GM12878 (cell line): ENCODE results near the gene ZDHHC14. TPM values are rescaled to one million over a fixed set of nuclear protein-coding genes. Genes with fewer than 3 reads are reported as not detected.

ENCODE experiments used
- ATAC-seq: fragments of 200-7000 bp; cut with Tn5 transposase; 3 replicates; pipeline ENCODE4 v1.9.1; 2020; ENCODE audit warnings: mild to moderate bottlenecking, moderate library complexity
- BruUV-seq: library from RNA; stranded (reverse); fragments of 400-500 nt; replicated peaks from 2 replicates; lab custom pipeline; 2021; lab: Mats Ljungman, UMichigan
- CTCF ChIA-PET: fragments of 300-600 bp; sonication (Branson Sonifier 250); formaldehyde crosslinking; extraction: SDS; loops from one replicate; lab custom pipeline; 2021; ENCODE audit warnings: inconsistent platforms; lab: Yijun Ruan, JAX
- POLR2A ChIA-PET: fragments of 350-600 bp; formaldehyde crosslinking; extraction: SDS; loops from one replicate; lab custom pipeline; 2021; ENCODE audit warnings: inconsistent platforms; lab: Charles Lee
- RAD21 ChIA-PET: fragments of 300-600 bp; sonication (Branson Sonifier 250); formaldehyde crosslinking; loops from one replicate; lab custom pipeline; 2023; ENCODE audit warnings: antibody characterized with exemption; ENCODE audit not compliant: unreplicated experiment; lab: Charles Lee
- SMC1A ChIA-PET: fragments of 300-600 bp; sonication (Branson Sonifier 250); formaldehyde crosslinking; loops from one replicate; lab custom pipeline; 2023; ENCODE audit not compliant: unreplicated experiment, uncharacterized antibody; lab: Charles Lee
- DNase-seq: peaks from one replicate; pipeline ENCODE4 v3.0.0-alpha.2; 2011; ENCODE audit warnings: low read depth, low spot score
- FAIRE-seq: peaks from 3 replicates; lab custom pipeline; 2011; peaks lifted over from hg19 to GRCh38; lab: Jason Lieb, UNC
- H2AFZ ChIP-seq: 2 replicates; pipeline ENCODE4 v1.6.0; 2011; ENCODE audit warnings: low read depth, low read length, control low read depth; ENCODE audit not compliant: control insufficient read depth
- H3K27ac ChIP-seq: 2 replicates; pipeline ENCODE4 v1.5.1; 2011; ENCODE audit warnings: control low read depth; ENCODE audit not compliant: control insufficient read depth, insufficient read depth
- H3K27me3 ChIP-seq, 2 experiments: replicated peaks in 1 of 2; 2 replicates each; pipeline versions ENCODE4 v1.6.0 to v1.6.1; 2011; ENCODE audit warnings: low read length in 1 of 2; ENCODE audit not compliant: control insufficient read depth in 2 of 2, insufficient read depth in 2 of 2
- H3K36me3 ChIP-seq, 2 experiments: 2 replicates each; pipeline ENCODE4 v1.5.1; 2011; ENCODE audit warnings: low read length in 1 of 2; ENCODE audit not compliant: control insufficient read depth in 2 of 2, insufficient read depth in 2 of 2
- H3K4me1 ChIP-seq: 2 replicates; pipeline ENCODE4 v1.6.1; 2011; ENCODE audit warnings: mild to moderate bottlenecking, low read length, moderate library complexity, mixed read lengths; ENCODE audit not compliant: control insufficient read depth, insufficient read depth
- H3K4me2 ChIP-seq: 2 replicates; pipeline ENCODE4 v1.6.0; 2011; ENCODE audit warnings: control low read depth; ENCODE audit not compliant: control insufficient read depth, insufficient read depth
- H3K4me3 ChIP-seq: fragments of 200-600 bp; sonication (generic); 2 replicates; pipeline ENCODE4 v1.5.1; 2016
- H3K79me2 ChIP-seq: 2 replicates; pipeline ENCODE4 v1.6.0; 2011; ENCODE audit warnings: low read length; ENCODE audit not compliant: control insufficient read depth, insufficient read depth
- H3K9ac ChIP-seq: 2 replicates; pipeline ENCODE4 v1.8.0; 2011; ENCODE audit warnings: low read length, control low read depth, mixed read lengths; ENCODE audit not compliant: control insufficient read depth, insufficient read depth
- H3K9me3 ChIP-seq: replicated peaks from 3 replicates; pipeline ENCODE4 v1.5.1; 2011; ENCODE audit warnings: mild to moderate bottlenecking, low read length; ENCODE audit not compliant: control insufficient read depth, insufficient read depth
- H4K20me1 ChIP-seq: 2 replicates; pipeline ENCODE4 v1.6.0; 2011; ENCODE audit not compliant: control insufficient read depth, insufficient read depth
- BACH1 ChIP-seq: fragments of 450-650 bp; IDR thresholded peaks from 2 replicates; pipeline ENCODE4 v1.6.1; 2017; ENCODE audit warnings: mild to moderate bottlenecking, borderline replicate concordance
- BCLAF1 ChIP-seq: fragments of 450-650 bp; IDR thresholded peaks from 2 replicates; pipeline ENCODE4 v1.6.1; 2017; ENCODE audit warnings: antibody characterized with exemption, mild to moderate bottlenecking, moderate library complexity
- CBX3 ChIP-seq: fragments of 200-600 bp; sonication (generic); IDR thresholded peaks from 2 replicates; pipeline ENCODE4 v1.6.1; 2016; ENCODE audit warnings: low read depth, borderline replicate concordance
- HDGF ChIP-seq: fragments of 450-650 bp; IDR thresholded peaks from 2 replicates; pipeline ENCODE4 v1.6.1; 2016; ENCODE audit warnings: antibody characterized with exemption
- IKZF1 ChIP-seq: fragments of 450-650 bp; conservative IDR thresholded peaks from 2 replicates; pipeline ENCODE4 v1.6.1; 2017; ENCODE audit warnings: antibody characterized with exemption, mild to moderate bottlenecking
- IRF3 ChIP-seq: fragments of 450-650 bp; IDR thresholded peaks from 2 replicates; pipeline ENCODE4 v1.6.1; 2014; ENCODE audit warnings: mild to moderate bottlenecking
- JUND ChIP-seq: IDR thresholded peaks from 2 replicates; pipeline ENCODE4 v1.6.1; 2012; ENCODE audit warnings: low read depth, mild to moderate bottlenecking, low read length, improper control_type of control experiment, moderate library complexity
- KAT2A ChIP-seq: conservative IDR thresholded peaks from 2 replicates; pipeline ENCODE4 v1.6.1; 2011; ENCODE audit warnings: low read depth, low read length; ENCODE audit not compliant: control insufficient read depth
- MEF2A ChIP-seq: IDR thresholded peaks from 2 replicates; pipeline ENCODE4 v1.6.1; 2011; ENCODE audit warnings: low read depth, mild to moderate bottlenecking, low read length, moderate library complexity; ENCODE audit not compliant: insufficient read depth
- NR2C2 ChIP-seq: IDR thresholded peaks from 2 replicates; pipeline ENCODE4 v1.6.1; 2011; ENCODE audit warnings: borderline replicate concordance, low read depth; ENCODE audit not compliant: control insufficient read depth, insufficient read length
- NRF1 ChIP-seq: conservative IDR thresholded peaks from 2 replicates; pipeline ENCODE4 v1.6.1; 2011; ENCODE audit warnings: mild to moderate bottlenecking, low read depth, low read length, improper control_type of control experiment
- RAD51 ChIP-seq: fragments of 450-650 bp; IDR thresholded peaks from 2 replicates; pipeline ENCODE4 v1.6.1; 2016; ENCODE audit warnings: moderate library complexity, mild to moderate bottlenecking, inconsistent platforms
- RELA ChIP-seq: fragments of 450-650 bp; IDR thresholded peaks from 2 replicates; pipeline ENCODE4 v1.8.0; 2014; ENCODE audit warnings: borderline replicate concordance; ENCODE audit not compliant: partially characterized antibody
- SMAD1 ChIP-seq: fragments of 450-650 bp; IDR thresholded peaks from 2 replicates; pipeline ENCODE4 v1.6.1; 2018; ENCODE audit warnings: mild to moderate bottlenecking, low read depth; ENCODE audit not compliant: partially characterized antibody
- ZBED1 ChIP-seq: IDR thresholded peaks from 2 replicates; pipeline ENCODE4 v1.6.1; 2016; ENCODE audit warnings: borderline replicate concordance
- ZNF274 ChIP-seq: IDR thresholded peaks from one replicate; pipeline ENCODE4 v1.8.0; 2011; ENCODE audit not compliant: insufficient read length, insufficient read depth
- WGBS: methylation state at CpG from one replicate; pipeline ENCODE4 v1.1.6; 2016; ENCODE audit warnings: low lambda C conversion rate; ENCODE audit not compliant: insufficient replicate concordance, insufficient coverage; ENCODE audit errors: missing lambda C conversion rate; 5-methylcytosine and 5-hydroxymethylcytosine counted together
- in situ Hi-C: fragments of 300-500 bp; cut with MboI; formaldehyde crosslinking; loops from 9 replicates; pipeline ENCODE4 v1.14.3; 2018; ENCODE audit warnings: mixed read lengths
- intact Hi-C: fragments of 100-400 bp; cut with micrococcal nuclease; formaldehyde crosslinking; loops from one replicate; pipeline ENCODE4 v1.14.2; 2022; ENCODE audit not compliant: unreplicated experiment
- polyA plus RNA-seq, 11 experiments: library from polyadenylated mRNA; depleted of rRNA in 4 of 11; unstranded in 6 of 11; stranded (reverse) in 5 of 11; fragments of >200 nt; fragmentation: Nextera tagmentation in 4 of 11; fragmentation: Illumina TruSeq in 1 of 11; extraction: Ambion mirVana in 4 of 11; extraction: Trizol in 1 of 11; gene quantifications; 1 replicate in 1 of 11; 2 replicates in 10 of 11; pipeline versions ENCODE4 v1.2.1 to v1.2.3, GENCODE V29; 2011 to 2016; ENCODE audit warnings: inconsistent platforms in 2 of 11, missing spikeins in 2 of 11, low read depth in 1 of 11
- total RNA-seq, 4 experiments: library from RNA; depleted of rRNA in 3 of 4; stranded (reverse); fragments of >200 nt in 3 of 4; fragmentation: Illumina TruSeq in 1 of 4; extraction: Trizol in 1 of 4; gene quantifications; 2 replicates each; pipeline versions ENCODE4 v1.2.1 to v1.2.3, GENCODE V29; 2013 to 2021
- TF ChIP-seq, protein P1 (sequence below): fragments of 450-650 bp; IDR thresholded peaks from 2 replicates; pipeline ENCODE4 v1.6.1; 2017; ENCODE audit warnings: mild to moderate bottlenecking, low read depth, inconsistent platforms; ENCODE audit not compliant: poor library complexity, severe bottlenecking

The ZDHHC14 gene
- total and polyA plus RNA-seq, 10 of the 15 experiments (the other 5 are each of a cell fraction or from before 2014, with no cell fraction given) = 0.15 to 16.0 (median 0.76) TPM; not detected in 1

GRCh38 chr6:157402996-157403685, 22.2 kb downstream of the ZDHHC14 start:
- ATAC-seq = no peak
- POLR2A ChIA-PET = interaction anchor here (2.4 kb wide), 1 partner anchor 11 kb away, joined by 6 read pairs; no protein-coding TSS in a partner anchor

More at GRCh38 chr6:157402996-157403685, 22.2 kb downstream of the ZDHHC14 start:
- H3K36me3 ChIP-seq = peaks cover 0 to 1% of the 10 kb centered on the region in 2 experiments; a peak in 2 of 4 replicates
- BruUV-seq = no TSS peak
- RAD21 ChIA-PET = no interaction called here
- no peak overlapping the region for H3K4me3 ChIP-seq
- intact Hi-C loops (no loop called here), in situ Hi-C loops (no loop called here)
- no peak for TF ChIP-seq BACH1
- no peak for TF ChIP-seq ZBED1
- TF ChIP-seq HDGF = no peak
- no peak for TF ChIP-seq NR2C2
- TF ChIP-seq RELA = no peak
- TF ChIP-seq, protein P1, sequence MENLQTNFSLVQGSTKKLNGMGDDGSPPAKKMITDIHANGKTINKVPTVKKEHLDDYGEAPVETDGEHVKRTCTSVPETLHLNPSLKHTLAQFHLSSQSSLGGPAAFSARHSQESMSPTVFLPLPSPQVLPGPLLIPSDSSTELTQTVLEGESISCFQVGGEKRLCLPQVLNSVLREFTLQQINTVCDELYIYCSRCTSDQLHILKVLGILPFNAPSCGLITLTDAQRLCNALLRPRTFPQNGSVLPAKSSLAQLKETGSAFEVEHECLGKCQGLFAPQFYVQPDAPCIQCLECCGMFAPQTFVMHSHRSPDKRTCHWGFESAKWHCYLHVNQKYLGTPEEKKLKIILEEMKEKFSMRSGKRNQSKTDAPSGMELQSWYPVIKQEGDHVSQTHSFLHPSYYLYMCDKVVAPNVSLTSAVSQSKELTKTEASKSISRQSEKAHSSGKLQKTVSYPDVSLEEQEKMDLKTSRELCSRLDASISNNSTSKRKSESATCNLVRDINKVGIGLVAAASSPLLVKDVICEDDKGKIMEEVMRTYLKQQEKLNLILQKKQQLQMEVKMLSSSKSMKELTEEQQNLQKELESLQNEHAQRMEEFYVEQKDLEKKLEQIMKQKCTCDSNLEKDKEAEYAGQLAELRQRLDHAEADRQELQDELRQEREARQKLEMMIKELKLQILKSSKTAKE = no peak
- TF ChIP-seq SMAD1 = no peak
- TF ChIP-seq CBX3 = no peak
- no peak for TF ChIP-seq IKZF1
- TF ChIP-seq KAT2A = no peak
- TF ChIP-seq RAD51 = no peak
- TF ChIP-seq NRF1 = no peak
- no peak for TF ChIP-seq BCLAF1
- no peak for TF ChIP-seq JUND
- no peak for TF ChIP-seq IRF3
- TF ChIP-seq MEF2A = no peak
- no peak for TF ChIP-seq ZNF274
- no peak overlapping the region for H3K9ac ChIP-seq
- no peaks in the 10 kb centered on the region for H4K20me1 ChIP-seq
- no peaks in the 10 kb centered on the region for H3K4me1 ChIP-seq
- FAIRE-seq (no peak), DNase-seq (no peak)
- 29% methylated on average over 3 of the region's 3 CpGs for WGBS
- no peaks in the 10 kb centered on the region; a peak in 1 of 4 replicates for H3K27me3 ChIP-seq
- H3K9me3 ChIP-seq = no peaks in the 10 kb centered on the region
- no peak overlapping the region for H3K4me2 ChIP-seq
- no peak overlapping the region for H2AFZ ChIP-seq
- SMC1A ChIA-PET = interaction anchor here (0.7 to 0.9 kb wide), 2 partner anchors 10 to 121 kb away, joined by 3 read pairs; no protein-coding TSS in a partner anchor
- CTCF ChIA-PET = interaction anchor here (1.0 to 2.2 kb wide), 2 partner anchors 9 to 11 kb away, joined by 3 to 7 read pairs; no protein-coding TSS in a partner anchor
- no peaks in the 10 kb centered on the region for H3K79me2 ChIP-seq
- no peak overlapping the region for H3K27ac ChIP-seq
